Activated naive CD4-positive, alpha-beta T cell treated with anti-CD3 and anti-CD28 coated beads for 36 hours (primary cell): ENCODE data around the gene WWP2. TPM values are rescaled to one million over a fixed set of nuclear protein-coding genes. Genes with fewer than 3 reads are reported as not detected.
A peak's percentile ranks its signal among the peaks of the same experiment; 100 is the strongest.
"Not testable (repeated sequence)": the region's sequence is repeated elsewhere in the genome, so short reads cannot be mapped to it uniquely, and the experiment has no call there.

ENCODE experiments used
- CTCF ChIA-PET: fragments of 350-600 bp; sonication (Branson Sonifier 250); formaldehyde crosslinking; loops from one replicate; lab custom pipeline; 2021; ENCODE audit warnings: antibody characterized with exemption; lab: Charles Lee
- DNase-seq: peaks from one replicate; pipeline ENCODE4 v3.0.0-alpha.2; 2020
- H3K27ac Mint-ChIP-seq: one replicate; pipeline ENCODE4 v1.8.0; 2021; ENCODE audit warnings: mild to moderate bottlenecking, mixed read lengths
- H3K27me3 Mint-ChIP-seq: one replicate; pipeline ENCODE4 v1.8.0; 2021; ENCODE audit warnings: low read depth, mixed read lengths
- H3K36me3 Mint-ChIP-seq: one replicate; pipeline ENCODE4 v1.8.0; 2021; ENCODE audit warnings: low read depth, mixed read lengths
- H3K4me1 Mint-ChIP-seq: one replicate; pipeline ENCODE4 v1.8.0; 2021; ENCODE audit warnings: low read depth, mixed read lengths
- H3K4me3 Mint-ChIP-seq: one replicate; pipeline ENCODE4 v1.8.0; 2021; ENCODE audit warnings: mild to moderate bottlenecking, moderate library complexity, mixed read lengths
- H3K9me3 Mint-ChIP-seq: one replicate; pipeline ENCODE4 v1.8.0; 2021; ENCODE audit warnings: mixed read lengths
- intact Hi-C: fragments of 100-400 bp; cut with micrococcal nuclease; formaldehyde crosslinking; loops from one replicate; pipeline ENCODE4 v1.15.1; 2023
- total RNA-seq, 2 experiments: library from RNA; stranded (reverse); gene quantifications; one replicate each; pipeline ENCODE4 v1.2.3, GENCODE V29; 2021

Gene WWP2
- total RNA-seq, 2 experiments from 2014 or later = 27.7 to 32.3 TPM

DNA sequence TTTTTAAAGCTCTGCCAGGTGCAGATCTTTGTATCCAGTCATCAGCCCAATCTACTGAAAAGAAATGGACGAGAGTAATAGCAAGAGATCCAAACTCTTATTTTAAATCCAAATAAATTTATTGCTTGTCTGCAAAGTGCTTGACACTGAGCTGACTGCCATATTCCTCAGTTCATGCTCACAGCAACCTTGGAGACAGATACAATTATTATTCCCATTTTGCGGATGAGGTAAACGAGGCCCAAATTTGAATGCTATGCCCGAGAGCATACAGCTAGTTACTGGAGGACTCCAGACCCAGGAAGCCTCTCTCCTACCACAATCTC is 8.0 kb upstream of the WWP2 start:
- CTCF ChIA-PET = interaction anchor here (0.6 to 2.6 kb wide), 28 partner anchors 9 to 497 kb away, joined by 3 to 58 read pairs (median 4); partner anchors contain the start of genes COG8, NQO1, TERF2 and WWP2
- no peaks in the 10 kb centered on the region for H3K27me3 Mint-ChIP-seq
- DNase-seq = no peak
- H3K4me3 Mint-ChIP-seq = peak overlapping the region; percentile 97
- peaks cover 22% of the 10 kb centered on the region for H3K4me1 Mint-ChIP-seq
- H3K27ac Mint-ChIP-seq = peak overlapping the region; percentile 97
- intact Hi-C loops = loop anchor here (1.0 to 10.0 kb wide), 11 partner anchors 28 to 909 kb away; partner anchors contain the start of genes COG8, CYB5B, NIP7 and NQO1
- peaks cover 31% of the 10 kb centered on the region for H3K36me3 Mint-ChIP-seq
- no peaks in the 10 kb centered on the region for H3K9me3 Mint-ChIP-seq

DNA sequence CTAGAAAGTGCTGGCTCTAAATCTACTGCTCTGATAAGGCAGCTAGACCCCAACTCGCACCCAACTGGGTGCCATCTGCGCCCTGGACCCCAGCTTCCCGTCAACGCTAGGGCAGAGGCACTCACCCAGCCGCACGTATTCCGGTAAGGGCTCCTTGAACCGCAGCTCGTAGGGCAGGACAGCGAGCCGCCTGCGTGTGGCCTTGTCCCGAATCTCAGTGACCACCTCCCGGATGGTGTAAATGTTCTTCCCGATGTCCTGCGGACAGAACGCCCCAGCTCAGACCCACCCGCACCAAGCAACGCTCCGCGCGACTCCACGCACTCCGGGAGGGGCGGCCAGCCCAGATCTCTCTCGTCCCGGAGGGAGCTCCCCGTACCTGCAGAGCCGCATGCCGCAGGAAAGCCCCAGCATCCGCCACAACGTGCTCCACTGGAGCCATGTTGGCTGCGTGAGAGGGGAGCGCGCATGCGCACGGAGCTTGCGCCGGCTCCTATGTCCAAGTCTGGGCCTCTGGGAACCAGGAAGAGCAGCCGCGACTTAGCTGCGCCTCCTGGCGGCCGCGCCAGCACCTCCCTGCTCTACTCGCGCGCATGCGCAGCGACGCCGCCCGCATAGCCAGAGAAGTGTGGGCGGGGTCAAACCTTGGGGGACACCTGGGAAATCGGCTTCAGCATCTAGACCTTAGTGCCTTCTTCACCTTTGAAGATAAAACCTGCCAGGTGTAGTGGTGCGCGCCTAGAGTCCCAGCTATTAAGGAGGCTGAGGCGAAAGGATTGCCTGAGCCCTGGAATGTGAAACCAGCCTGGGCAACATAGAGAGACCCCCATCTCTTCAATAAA is 7.4 kb upstream of the WWP2 start, which contains the start of gene NOB1:
Gene NOB1 (minus strand): TSS at position 458 of the 842 bp plus-strand sequence. CDS start 16 bp downstream, at position 442.
- H3K9me3 Mint-ChIP-seq = no peaks in the 10 kb centered on the region
- peaks cover 27% of the 10 kb centered on the region for H3K36me3 Mint-ChIP-seq
- H3K4me3 Mint-ChIP-seq = peak within 1 kb of the TSS; percentile 97
- H3K4me1 Mint-ChIP-seq = peaks cover 22% of the 10 kb centered on the region
- H3K27me3 Mint-ChIP-seq = no peaks in the 10 kb centered on the region
- intact Hi-C loops = loop anchor here (1.0 to 10.0 kb wide), 11 partner anchors 28 to 910 kb away; partner anchors contain the start of genes COG8, CYB5B, NIP7 and NQO1
- H3K27ac Mint-ChIP-seq = peak within 1 kb of the TSS; percentile 97
- peak; percentile 98 for DNase-seq
- CTCF ChIA-PET = interaction anchor here (0.6 to 2.6 kb wide), 30 partner anchors 8 to 496 kb away, joined by 3 to 58 read pairs (median 4); partner anchors contain the start of genes COG8, NQO1, TERF2 and WWP2

DNA sequence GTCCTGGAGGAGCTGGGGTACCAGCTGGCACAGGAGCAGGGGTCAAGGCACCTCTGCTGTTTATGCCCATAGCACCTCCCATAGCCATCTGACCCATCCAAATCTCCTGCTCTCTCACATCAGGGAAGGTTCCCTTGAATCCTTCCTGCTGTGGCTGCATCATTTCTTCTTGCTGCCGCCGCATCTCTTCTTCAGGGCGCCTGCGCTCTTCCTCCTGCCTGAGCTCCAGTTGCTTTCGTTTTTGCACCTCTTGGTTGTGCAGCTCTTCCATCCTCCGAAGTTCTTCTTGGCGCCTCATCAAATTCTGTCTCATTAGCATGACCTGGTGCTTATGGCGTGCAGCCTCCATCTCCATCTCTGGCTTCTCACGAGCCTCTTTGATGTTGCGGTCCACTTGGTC is 5.4 kb upstream of the WWP2 start:
- DNase-seq = no peak
- H3K4me3 Mint-ChIP-seq = no peak overlapping the region
- no peaks in the 10 kb centered on the region for H3K9me3 Mint-ChIP-seq
- no peaks in the 10 kb centered on the region for H3K27me3 Mint-ChIP-seq
- H3K27ac Mint-ChIP-seq = no peak overlapping the region
- H3K4me1 Mint-ChIP-seq = peaks cover 23% of the 10 kb centered on the region
- H3K36me3 Mint-ChIP-seq = peaks cover 20% of the 10 kb centered on the region
- CTCF ChIA-PET = no interaction called here
- intact Hi-C loops = loop anchor here (10.0 kb wide), 2 partner anchors 262 to 912 kb away; partner anchors contain the start of gene TANGO6

DNA sequence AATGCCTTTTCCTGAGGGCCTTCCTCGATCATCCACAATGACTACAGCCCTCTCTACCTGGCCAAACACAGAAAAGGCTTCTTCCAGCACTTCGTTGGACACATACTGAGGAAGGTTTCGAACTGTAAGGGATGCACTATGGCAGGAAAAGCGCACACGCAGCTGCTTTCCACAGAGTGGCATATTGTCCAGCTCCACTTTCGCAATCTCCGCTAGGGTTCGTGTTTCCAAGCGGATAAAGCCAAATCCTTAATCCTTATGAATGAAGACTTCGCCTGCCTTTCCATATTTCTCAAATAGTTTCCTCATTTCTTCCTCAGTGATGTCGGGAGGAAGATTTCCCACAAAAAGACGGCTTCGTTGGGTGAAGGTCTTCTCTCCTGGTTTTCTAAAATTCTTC is 4.8 kb upstream of the WWP2 start:
- H3K27ac Mint-ChIP-seq, H3K27me3 Mint-ChIP-seq, H3K9me3 Mint-ChIP-seq, H3K4me3 Mint-ChIP-seq, DNase-seq: not testable (repeated sequence)
- intact Hi-C loops = loop anchor here (10.0 kb wide), 2 partner anchors 263 to 913 kb away; partner anchors contain the start of gene TANGO6
- peaks cover 13% of the 10 kb centered on the region for H3K36me3 Mint-ChIP-seq
- H3K4me1 Mint-ChIP-seq = peaks cover 18% of the 10 kb centered on the region
- CTCF ChIA-PET = interaction anchor here (1.3 kb wide), 1 partner anchor 10 kb away, joined by 4 read pairs; no protein-coding TSS in a partner anchor

DNA sequence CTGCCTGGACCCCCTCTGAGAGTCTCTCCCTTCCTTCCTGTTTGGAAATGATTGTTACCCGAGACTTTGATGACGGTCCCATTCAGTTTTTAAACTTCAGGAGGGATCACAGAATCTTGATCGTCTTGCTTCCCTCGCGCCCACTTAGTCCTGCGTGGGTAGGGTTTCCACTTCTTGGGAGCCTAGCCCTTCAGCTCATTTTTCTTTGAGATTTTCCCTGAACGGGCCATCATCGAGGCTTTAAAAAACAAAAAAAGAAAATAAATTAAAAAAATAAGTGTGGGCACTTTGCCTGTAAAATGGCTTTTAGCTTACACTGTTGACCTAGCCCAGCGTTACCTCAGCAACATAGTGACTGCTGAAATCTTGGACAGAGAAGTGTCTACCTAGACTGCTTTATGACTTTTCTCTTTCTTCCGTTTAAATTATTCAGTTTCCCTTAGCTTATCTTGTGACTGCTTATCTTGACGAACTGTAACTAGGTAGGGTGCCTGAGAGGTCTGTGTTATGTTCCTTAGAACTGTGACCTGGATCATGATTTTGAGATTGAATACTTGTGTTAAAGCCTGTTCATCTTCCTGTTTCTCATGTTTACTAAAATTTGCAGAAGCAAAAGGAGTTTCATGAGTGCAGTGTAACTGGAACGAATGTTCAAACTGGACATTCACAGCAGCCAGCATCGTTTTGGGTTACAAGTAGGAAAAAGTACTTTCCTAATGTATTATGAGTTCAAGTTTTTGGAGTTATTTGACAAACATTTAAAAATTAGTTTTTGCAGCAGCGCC is 874 bp downstream of the WWP2 start:
- Mint-ChIP-seq H3K9me3 (no peaks in the 10 kb centered on the region), H3K4me1 (peaks cover 41% of the 10 kb centered on the region), H3K4me3 (peak overlapping the region; percentile 97), H3K27me3 (no peaks in the 10 kb centered on the region), H3K27ac (peak overlapping the region; percentile 91), H3K36me3 (peaks cover 6% of the 10 kb centered on the region)
- CTCF ChIA-PET = interaction anchor here (1.0 to 1.4 kb wide), 2 partner anchors 9 to 367 kb away, joined by 3 to 10 read pairs; partner anchors contain the start of gene NOB1
- intact Hi-C loops = loop anchor here (2.0 kb wide), 1 partner anchor 54 kb away; no protein-coding TSS in a partner anchor
- DNase-seq = no peak

DNA sequence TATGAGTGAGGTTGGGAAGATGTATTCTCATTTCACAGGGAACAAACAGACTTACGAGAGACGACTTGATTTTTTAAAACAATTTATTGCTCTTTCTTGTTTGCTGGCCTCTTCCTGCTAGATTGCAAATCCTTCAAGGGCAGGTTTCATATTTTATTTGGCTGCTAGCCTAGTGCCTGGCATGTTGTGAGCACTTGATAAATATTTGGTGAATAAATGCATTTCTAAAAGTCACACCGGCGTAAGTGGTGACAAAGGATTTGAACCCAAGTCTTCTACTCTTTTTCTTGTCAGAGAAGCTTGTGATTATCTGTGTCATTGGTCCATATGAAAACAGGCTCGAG is 1.4 kb downstream of the WWP2 start:
- peaks cover 6% of the 10 kb centered on the region for H3K36me3 Mint-ChIP-seq
- intact Hi-C loops = loop anchor here (2.0 kb wide), 1 partner anchor 55 kb away; no protein-coding TSS in a partner anchor
- H3K9me3 Mint-ChIP-seq = no peaks in the 10 kb centered on the region
- peaks cover 42% of the 10 kb centered on the region for H3K4me1 Mint-ChIP-seq
- DNase-seq = no peak
- peak overlapping the region; percentile 97 for H3K4me3 Mint-ChIP-seq
- H3K27me3 Mint-ChIP-seq = no peaks in the 10 kb centered on the region
- CTCF ChIA-PET = interaction anchor here (1.0 to 1.5 kb wide), 3 partner anchors 9 to 367 kb away, joined by 3 to 10 read pairs (median 4); partner anchors contain the start of gene NOB1
- H3K27ac Mint-ChIP-seq = peak overlapping the region; percentile 91

DNA sequence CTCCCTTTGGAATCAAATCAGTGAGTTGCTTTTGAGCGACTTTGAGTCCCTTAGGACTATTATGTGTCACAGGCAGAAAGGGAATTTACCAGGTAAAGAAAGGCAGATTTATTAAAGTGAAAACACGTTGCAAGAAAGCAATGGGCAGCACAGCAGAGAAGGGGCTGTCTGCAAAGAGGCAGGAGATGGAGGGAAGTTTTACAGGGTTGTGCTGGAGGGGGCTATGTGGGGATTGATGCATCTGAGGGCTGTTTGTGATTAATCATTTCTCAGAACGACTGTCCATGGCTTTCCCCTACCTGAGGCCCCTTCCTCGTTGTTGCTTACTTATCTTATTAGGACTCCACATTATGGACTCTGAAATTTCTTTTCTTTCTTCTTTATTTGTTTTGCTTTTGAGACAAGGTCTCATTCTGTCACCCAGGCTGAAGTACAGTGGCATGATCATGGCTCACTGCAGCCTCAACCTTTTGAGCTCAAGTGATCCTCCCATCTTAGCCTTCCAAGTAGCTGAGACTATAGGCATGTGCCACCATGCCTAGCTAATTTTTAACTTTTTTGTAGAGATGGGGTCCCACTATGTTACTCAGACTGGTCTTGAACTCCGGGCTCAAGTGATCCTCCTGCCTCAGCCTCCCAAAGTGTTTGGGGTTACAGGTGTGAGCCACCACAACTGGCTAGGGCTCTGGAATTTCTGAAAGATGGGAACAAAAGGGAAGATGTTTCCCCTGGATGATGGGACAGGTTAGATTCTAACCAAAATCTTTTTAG is 5.5 kb downstream of the WWP2 start:
- no peaks in the 10 kb centered on the region for H3K27me3 Mint-ChIP-seq
- no peaks in the 10 kb centered on the region for H3K9me3 Mint-ChIP-seq
- intact Hi-C loops = no loop called here
- H3K4me3 Mint-ChIP-seq = no peak overlapping the region
- peak overlapping the region; percentile 10 for H3K27ac Mint-ChIP-seq
- DNase-seq = peak; percentile 35
- peaks cover 62% of the 10 kb centered on the region for H3K4me1 Mint-ChIP-seq
- CTCF ChIA-PET = interaction anchor here (1.3 to 1.7 kb wide), 2 partner anchors 10 to 13 kb away, joined by 4 read pairs; partner anchors contain the start of gene NOB1
- H3K36me3 Mint-ChIP-seq = peaks cover 4% of the 10 kb centered on the region

DNA sequence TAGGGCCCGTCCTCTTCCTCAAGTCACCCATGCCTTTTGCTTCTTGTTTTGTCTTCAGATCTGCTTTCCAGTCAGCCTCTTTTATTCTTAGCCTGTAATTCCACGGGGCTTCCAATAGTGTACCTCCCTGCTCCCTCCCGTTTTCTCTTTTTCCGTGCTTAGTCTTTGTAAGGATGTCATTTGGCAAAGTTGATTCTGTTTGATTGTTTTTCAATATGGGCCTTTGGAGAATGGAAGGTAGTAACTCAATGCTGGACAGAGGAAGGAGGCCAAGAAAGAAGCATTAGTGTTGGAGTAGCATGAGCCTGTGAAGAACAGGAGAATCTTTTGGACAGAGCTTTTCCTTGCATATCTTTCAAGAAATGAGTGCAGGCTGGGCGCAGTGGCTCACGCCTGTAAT is 6.5 kb downstream of the WWP2 start:
- Mint-ChIP-seq H3K4me3 (no peak overlapping the region), H3K27me3 (no peaks in the 10 kb centered on the region), H3K27ac (no peak overlapping the region), H3K4me1 (peaks cover 63% of the 10 kb centered on the region), H3K9me3 (no peaks in the 10 kb centered on the region), H3K36me3 (peaks cover 6% of the 10 kb centered on the region)
- intact Hi-C loops = no loop called here
- DNase-seq = no peak
- CTCF ChIA-PET = interaction anchor here (1.2 kb wide), 1 partner anchor 14 kb away, joined by 6 read pairs; the partner anchor contains the start of gene NOB1

DNA sequence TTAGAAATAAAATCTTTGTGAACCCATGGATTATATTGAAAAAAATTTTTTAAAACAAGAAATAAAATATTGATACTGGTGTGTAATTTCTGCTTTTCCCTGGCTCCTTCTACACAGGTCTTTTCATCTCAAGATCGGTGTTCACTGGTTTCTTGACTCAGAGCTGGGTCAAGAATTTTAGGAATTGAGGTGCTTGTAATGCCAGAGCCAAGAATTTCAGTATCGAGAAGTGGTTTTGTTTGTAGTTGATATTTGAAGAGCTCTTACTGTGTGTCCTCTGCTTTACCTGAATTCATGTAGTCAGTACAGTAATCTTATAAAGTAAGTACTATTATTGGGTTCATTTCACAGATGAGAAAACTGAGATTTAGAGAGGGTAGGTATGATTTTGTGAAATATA is 7.3 kb downstream of the WWP2 start:
- H3K27ac Mint-ChIP-seq = no peak overlapping the region
- no peak for DNase-seq
- CTCF ChIA-PET = interaction anchor here (0.7 to 1.2 kb wide), 2 partner anchors 15 to 109 kb away, joined by 3 to 6 read pairs; partner anchors contain the start of gene NOB1
- no peaks in the 10 kb centered on the region for H3K9me3 Mint-ChIP-seq
- H3K27me3 Mint-ChIP-seq = no peaks in the 10 kb centered on the region
- peaks cover 65% of the 10 kb centered on the region for H3K4me1 Mint-ChIP-seq
- peaks cover 8% of the 10 kb centered on the region for H3K36me3 Mint-ChIP-seq
- intact Hi-C loops = no loop called here
- H3K4me3 Mint-ChIP-seq = no peak overlapping the region

DNA sequence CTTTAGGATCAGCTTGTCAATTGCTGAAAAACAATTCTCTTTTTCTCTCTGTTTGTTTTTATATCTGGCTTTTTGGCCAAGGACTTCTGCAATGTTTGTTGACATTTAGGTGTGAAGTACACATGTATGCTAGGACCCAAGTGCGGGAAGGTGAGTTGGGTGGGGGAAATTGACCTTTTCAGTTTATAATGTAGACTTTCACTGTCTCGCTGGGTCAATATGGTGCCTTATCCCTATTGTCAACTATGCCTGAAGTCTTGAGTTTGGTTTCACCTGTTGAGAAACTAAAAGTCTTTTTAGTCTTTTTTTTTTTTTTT is 9.5 kb downstream of the WWP2 start:
- H3K27ac Mint-ChIP-seq = no peak overlapping the region
- intact Hi-C loops = no loop called here
- DNase-seq = no peak
- peaks cover 17% of the 10 kb centered on the region for H3K9me3 Mint-ChIP-seq
- H3K36me3 Mint-ChIP-seq = peaks cover 22% of the 10 kb centered on the region
- no peak overlapping the region for H3K4me3 Mint-ChIP-seq
- peaks cover 59% of the 10 kb centered on the region for H3K4me1 Mint-ChIP-seq
- CTCF ChIA-PET = interaction anchor here (0.6 to 1.5 kb wide), 2 partner anchors 122 to 142 kb away, joined by 5 read pairs; no protein-coding TSS in a partner anchor
- H3K27me3 Mint-ChIP-seq = no peaks in the 10 kb centered on the region

DNA sequence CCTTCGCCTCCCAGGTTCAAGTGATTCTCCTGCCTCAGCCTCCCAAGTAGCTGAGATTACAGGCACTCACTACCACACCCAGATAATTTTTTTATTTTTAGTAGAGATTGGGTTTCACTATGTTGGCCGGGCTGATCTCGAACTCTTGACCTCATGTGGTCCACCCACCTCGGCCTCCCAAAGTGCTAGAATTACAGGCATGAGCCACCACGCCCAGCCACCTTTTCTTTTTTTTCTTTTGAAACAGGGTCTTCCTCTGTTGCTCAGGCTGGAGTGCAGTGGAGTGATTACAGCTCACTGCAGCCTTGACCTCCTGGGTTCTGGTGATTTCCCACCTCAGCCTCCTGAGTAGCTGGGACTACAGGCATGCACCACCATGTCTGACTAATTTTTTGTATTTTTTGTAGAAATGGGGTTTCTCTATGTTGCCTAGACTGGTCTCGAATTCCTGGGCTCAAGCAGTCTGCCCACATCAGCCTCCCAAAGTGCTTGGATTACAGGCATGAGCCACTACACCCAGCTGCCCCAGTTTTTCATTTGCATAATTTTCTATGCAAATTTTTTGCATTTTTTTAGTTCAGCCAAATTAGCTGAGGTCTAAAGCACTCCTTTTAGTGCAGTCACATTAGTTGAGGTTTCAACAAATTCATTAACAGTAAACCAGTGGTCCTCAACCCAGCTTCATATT is 11.3 kb downstream of the WWP2 start:
- intact Hi-C loops = no loop called here
- Mint-ChIP-seq H3K4me3 (no peak overlapping the region), H3K9me3 (peaks cover 17% of the 10 kb centered on the region), H3K36me3 (peaks cover 24% of the 10 kb centered on the region), H3K27me3 (no peaks in the 10 kb centered on the region), H3K4me1 (peaks cover 45% of the 10 kb centered on the region), H3K27ac (no peak overlapping the region)
- CTCF ChIA-PET = interaction anchor here (0.5 to 0.9 kb wide), 2 partner anchors 22 to 562 kb away, joined by 4 to 6 read pairs; no protein-coding TSS in a partner anchor
- no peak for DNase-seq
